Endothelial cell of umbilical vein (primary cell): Measurements from ENCODE around the gene FKBP2. TPM values are rescaled to one million over a fixed set of nuclear protein-coding genes. Genes with fewer than 3 reads are reported as not detected.
A peak's percentile ranks its signal among the peaks of the same experiment; 100 is the strongest.

Source experiments
- BruUV-seq: library from RNA; stranded (reverse); fragments of 400-500 nt; replicated peaks from 2 replicates; lab custom pipeline; 2021; lab: Mats Ljungman, UMichigan
- CTCF ChIA-PET: fragments of 300-600, 350-600 bp; sonication (Branson Sonifier 250); formaldehyde crosslinking; loops from one replicate; lab custom pipeline; 2021; ENCODE audit warnings: antibody characterized with exemption, inconsistent platforms; lab: Charles Lee
- POLR2A ChIA-PET: fragments of 300-600, 350-600 bp; sonication (Branson Sonifier 250); formaldehyde crosslinking; loops from one replicate; lab custom pipeline; 2021; ENCODE audit warnings: antibody characterized with exemption, inconsistent platforms; lab: Charles Lee
- DNase-seq: peaks from one replicate; pipeline ENCODE4 v3.0.0-alpha.2; 2011; ENCODE audit warnings: low read depth, low spot score
- FAIRE-seq: peaks from 2 replicates; lab custom pipeline; 2011; peaks lifted over from hg19 to GRCh38; lab: Jason Lieb, UNC
- H2AFZ ChIP-seq: 2 replicates; pipeline ENCODE4 v1.6.0; 2012; ENCODE audit warnings: low read depth, low read length, control low read depth, inconsistent platforms
- H3K27ac ChIP-seq: 2 replicates; pipeline ENCODE4 v1.5.1; 2011; ENCODE audit warnings: low read depth, mild to moderate bottlenecking, control low read depth, low read length, moderate library complexity; ENCODE audit not compliant: insufficient read depth
- H3K27me3 ChIP-seq, 2 experiments: 2 replicates each; pipeline versions ENCODE4 v1.6.0 to v1.6.1; 2011; ENCODE audit warnings: low read length in 2 of 2, mixed read lengths in 1 of 2; ENCODE audit not compliant: control insufficient read depth in 2 of 2, insufficient read depth in 2 of 2
- H3K36me3 ChIP-seq, 2 experiments: 2 replicates in 1 of 2; 3 replicates in 1 of 2; pipeline ENCODE4 v1.5.1; 2011; ENCODE audit warnings: low read length in 2 of 2, mild to moderate bottlenecking in 1 of 2, moderate library complexity in 1 of 2; ENCODE audit not compliant: control insufficient read depth in 2 of 2, insufficient read depth in 2 of 2; ENCODE audit errors: extremely low read depth in 1 of 2
- H3K4me1 ChIP-seq: 3 replicates; pipeline ENCODE4 v1.5.1; 2011; ENCODE audit warnings: mild to moderate bottlenecking, low read length; ENCODE audit not compliant: control insufficient read depth, insufficient read depth; ENCODE audit errors: extremely low read depth
- H3K4me2 ChIP-seq: 2 replicates; pipeline ENCODE4 v1.6.1; 2011; ENCODE audit warnings: low read length, control low read depth, mixed read lengths; ENCODE audit not compliant: insufficient read depth
- H3K4me3 ChIP-seq, 3 experiments: fragments of 200-600 bp in 1 of 3; sonication (generic), shearing (Covaris generic) in 1 of 3; replicated peaks in 1 of 3; 2 replicates each; pipeline ENCODE4 v1.5.1; 2011 to 2016; ENCODE audit warnings: control low read depth in 3 of 3, low read length in 3 of 3, mild to moderate bottlenecking in 2 of 3, inconsistent platforms in 1 of 3, low read depth in 1 of 3, moderate library complexity in 1 of 3; ENCODE audit not compliant: insufficient read depth in 1 of 3
- H3K79me2 ChIP-seq: 2 replicates; pipeline ENCODE4 v1.6.0; 2012; ENCODE audit warnings: low read length, inconsistent platforms; ENCODE audit not compliant: control insufficient read depth, insufficient read depth
- H3K9ac ChIP-seq: replicated peaks from 2 replicates; pipeline ENCODE3; 2011; ENCODE audit warnings: low read length, control low read depth; ENCODE audit not compliant: insufficient read depth; ENCODE audit errors: extremely low read depth
- H3K9me1 ChIP-seq: replicated peaks from 3 replicates; pipeline ENCODE4 v1.6.0; 2011; ENCODE audit warnings: mild to moderate bottlenecking, low read length; ENCODE audit not compliant: control insufficient read depth, insufficient read depth; ENCODE audit errors: extremely low read depth
- H3K9me3 ChIP-seq: replicated peaks from 2 replicates; pipeline ENCODE4 v1.5.1; 2012; ENCODE audit warnings: low read length, inconsistent platforms; ENCODE audit not compliant: control insufficient read depth, insufficient read depth
- H4K20me1 ChIP-seq: replicated peaks from 2 replicates; pipeline ENCODE3; 2011; ENCODE audit warnings: mild to moderate bottlenecking, low read length; ENCODE audit not compliant: control insufficient read depth, insufficient read depth; ENCODE audit errors: extremely low read depth
- EZH2 ChIP-seq: IDR thresholded peaks from 2 replicates; pipeline ENCODE4 v1.6.1; 2012; ENCODE audit warnings: borderline replicate concordance, low read depth, mild to moderate bottlenecking, moderate library complexity, low read length, inconsistent platforms; ENCODE audit not compliant: severe bottlenecking
- FOS ChIP-seq: IDR thresholded peaks from 2 replicates; pipeline ENCODE4 v1.6.1; 2011; ENCODE audit warnings: mild to moderate bottlenecking, low read length, moderate library complexity, borderline replicate concordance; ENCODE audit not compliant: insufficient read depth
- GATA2 ChIP-seq: IDR thresholded peaks from 2 replicates; pipeline ENCODE4 v1.7.0; 2011; ENCODE audit warnings: low read depth, mild to moderate bottlenecking, moderate library complexity, mixed read lengths, low read length; ENCODE audit not compliant: insufficient read length, insufficient read depth
- JUN ChIP-seq: IDR thresholded peaks from 2 replicates; pipeline ENCODE4 v1.6.1; 2011; ENCODE audit warnings: borderline replicate concordance, low read depth; ENCODE audit not compliant: insufficient read length, insufficient read depth
- MYC ChIP-seq: IDR thresholded peaks from one replicate; pipeline ENCODE4 v1.6.1; 2011; ENCODE audit warnings: mild to moderate bottlenecking, low read depth, low read length
- POLR2A ChIP-seq: IDR thresholded peaks from 2 replicates; pipeline ENCODE4 v1.6.1; 2012; ENCODE audit warnings: low read depth, mild to moderate bottlenecking, control low read depth, low read length
- POLR2AphosphoS5 ChIP-seq: IDR thresholded peaks from 2 replicates; pipeline ENCODE4 v1.6.1; 2012; ENCODE audit warnings: low read depth, mild to moderate bottlenecking, control low read depth, low read length, moderate library complexity; ENCODE audit not compliant: insufficient read depth
- dilution Hi-C: fragments of 300-500 bp; cut with MboI; formaldehyde crosslinking; loops from one replicate; pipeline ENCODE4 v1.15.0; 2019; ENCODE audit warnings: low sequenced_read_pairs; ENCODE audit not compliant: extremely low pct_ligation_motif_present
- intact Hi-C: fragments of 100-400 bp; cut with micrococcal nuclease; formaldehyde crosslinking; loops from one replicate; pipeline ENCODE4 v1.10.0; 2022
- polyA plus RNA-seq, 4 experiments: library from polyadenylated mRNA; depleted of rRNA in 3 of 4; stranded (reverse) in 3 of 4; unstranded in 1 of 4; fragments of >200 nt; gene quantifications; 2 replicates each; pipeline versions ENCODE4 v1.2.1 to v1.2.3, GENCODE V29; 2011 to 2012; ENCODE audit warnings: missing spikeins in 1 of 4
- total RNA-seq: library from RNA; stranded (reverse); gene quantifications from 2 replicates; pipeline ENCODE4 v1.2.3, GENCODE V29; 2021
- TF ChIP-seq, protein P1 (sequence below), 2 donors: IDR thresholded peaks; 1 replicate in 1 of 2; 2 replicates in 1 of 2; pipeline ENCODE4 v1.5.1; 2011; ENCODE audit warnings: low read length in 2 of 2, mild to moderate bottlenecking in 2 of 2, moderate library complexity in 2 of 2, control low read depth in 1 of 2, inconsistent platforms in 1 of 2, low read depth in 1 of 2; ENCODE audit not compliant: insufficient read depth in 1 of 2; ENCODE audit errors: extremely low read depth in 1 of 2
- TF ChIP-seq, protein P2 (sequence below): IDR thresholded peaks from 2 replicates; pipeline ENCODE4 v1.6.1; 2011; ENCODE audit not compliant: insufficient read depth, insufficient read length

FKBP2 gene
- total and polyA plus RNA-seq, 2 donors (not counting 3 experiments of a cell fraction or from before 2014, with no cell fraction given) = 48.5 to 74.4 TPM

- POLR2A ChIA-PET = interaction anchor here (1.0 to 2.6 kb wide), 2 partner anchors 24 to 28 kb away, joined by 3 to 10 read pairs; partner anchors contain the start of gene PPP1R14B
- Histone ChIP-seq H2AFZ (peak overlapping the region; percentile 9), H3K4me3 (peak overlapping the region in 2 of 3 experiments; percentile 58 to 66), H3K9me3 (no peaks in the 10 kb centered on the region), H3K27ac (peak overlapping the region; percentile 76), H3K9me1 (no peaks in the 10 kb centered on the region), H3K27me3 (no peaks in the 10 kb centered on the region), H3K79me2 (no peaks in the 10 kb centered on the region), H4K20me1 (no peaks in the 10 kb centered on the region), H3K4me2 (peak overlapping the region; percentile 43), H3K9ac (peak overlapping the region; percentile 76), H3K36me3 (peaks cover 0 to 13% of the 10 kb centered on the region in 2 experiments), H3K4me1 (peaks cover 38% of the 10 kb centered on the region)
- TF ChIP-seq GATA2 = no peak
- no peak for TF ChIP-seq EZH2
- TF ChIP-seq, protein P1, sequence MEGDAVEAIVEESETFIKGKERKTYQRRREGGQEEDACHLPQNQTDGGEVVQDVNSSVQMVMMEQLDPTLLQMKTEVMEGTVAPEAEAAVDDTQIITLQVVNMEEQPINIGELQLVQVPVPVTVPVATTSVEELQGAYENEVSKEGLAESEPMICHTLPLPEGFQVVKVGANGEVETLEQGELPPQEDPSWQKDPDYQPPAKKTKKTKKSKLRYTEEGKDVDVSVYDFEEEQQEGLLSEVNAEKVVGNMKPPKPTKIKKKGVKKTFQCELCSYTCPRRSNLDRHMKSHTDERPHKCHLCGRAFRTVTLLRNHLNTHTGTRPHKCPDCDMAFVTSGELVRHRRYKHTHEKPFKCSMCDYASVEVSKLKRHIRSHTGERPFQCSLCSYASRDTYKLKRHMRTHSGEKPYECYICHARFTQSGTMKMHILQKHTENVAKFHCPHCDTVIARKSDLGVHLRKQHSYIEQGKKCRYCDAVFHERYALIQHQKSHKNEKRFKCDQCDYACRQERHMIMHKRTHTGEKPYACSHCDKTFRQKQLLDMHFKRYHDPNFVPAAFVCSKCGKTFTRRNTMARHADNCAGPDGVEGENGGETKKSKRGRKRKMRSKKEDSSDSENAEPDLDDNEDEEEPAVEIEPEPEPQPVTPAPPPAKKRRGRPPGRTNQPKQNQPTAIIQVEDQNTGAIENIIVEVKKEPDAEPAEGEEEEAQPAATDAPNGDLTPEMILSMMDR (IDR thresholded peaks at IDR 0.05; ENCODE audit: extremely low read depth in 1 of 2, insufficient read depth in 1 of 2, low read depth in 1 of 2, low read length in 2 of 2) = no peak
- TF ChIP-seq, protein P2, sequence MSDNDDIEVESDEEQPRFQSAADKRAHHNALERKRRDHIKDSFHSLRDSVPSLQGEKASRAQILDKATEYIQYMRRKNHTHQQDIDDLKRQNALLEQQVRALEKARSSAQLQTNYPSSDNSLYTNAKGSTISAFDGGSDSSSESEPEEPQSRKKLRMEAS = no peak
- no peak for TF ChIP-seq MYC
- no peak for TF ChIP-seq JUN
- TF ChIP-seq POLR2AphosphoS5 = peak; percentile 92
- peak; percentile 73 for TF ChIP-seq POLR2A
- TF ChIP-seq FOS = no peak
- DNase-seq (peak; percentile 100), FAIRE-seq (peak; percentile 99)
- dilution Hi-C loops = no loop called here
- BruUV-seq = TSS peak; percentile 30
- intact Hi-C loops = loop anchor here (1.0 to 2.0 kb wide), 8 partner anchors 16 to 509 kb away; partner anchors contain the start of genes DNAJC4, ESRRA, GPR137 and PLCB3
- CTCF ChIA-PET = interaction anchor here (0.9 to 5.6 kb wide), 9 partner anchors 11 to 85 kb away, joined by 3 to 60 read pairs (median 5); partner anchors contain the start of genes CATSPERZ, FERMT3, PLCB3 and PPP1R14B
Observed at GRCh38 chr11:64269540-64270220, 28.8 kb downstream of the FKBP2 start.
